Measurements from ENCODE around the gene HAP1.
"Not testable (repeated sequence)": the region's sequence is repeated elsewhere in the genome, so short reads cannot be mapped to it uniquely, and the experiment has no call there.

HAP1 gene, protein sequence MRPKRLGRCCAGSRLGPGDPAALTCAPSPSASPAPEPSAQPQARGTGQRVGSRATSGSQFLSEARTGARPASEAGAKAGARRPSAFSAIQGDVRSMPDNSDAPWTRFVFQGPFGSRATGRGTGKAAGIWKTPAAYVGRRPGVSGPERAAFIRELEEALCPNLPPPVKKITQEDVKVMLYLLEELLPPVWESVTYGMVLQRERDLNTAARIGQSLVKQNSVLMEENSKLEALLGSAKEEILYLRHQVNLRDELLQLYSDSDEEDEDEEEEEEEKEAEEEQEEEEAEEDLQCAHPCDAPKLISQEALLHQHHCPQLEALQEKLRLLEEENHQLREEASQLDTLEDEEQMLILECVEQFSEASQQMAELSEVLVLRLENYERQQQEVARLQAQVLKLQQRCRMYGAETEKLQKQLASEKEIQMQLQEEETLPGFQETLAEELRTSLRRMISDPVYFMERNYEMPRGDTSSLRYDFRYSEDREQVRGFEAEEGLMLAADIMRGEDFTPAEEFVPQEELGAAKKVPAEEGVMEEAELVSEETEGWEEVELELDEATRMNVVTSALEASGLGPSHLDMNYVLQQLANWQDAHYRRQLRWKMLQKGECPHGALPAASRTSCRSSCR

DNA sequence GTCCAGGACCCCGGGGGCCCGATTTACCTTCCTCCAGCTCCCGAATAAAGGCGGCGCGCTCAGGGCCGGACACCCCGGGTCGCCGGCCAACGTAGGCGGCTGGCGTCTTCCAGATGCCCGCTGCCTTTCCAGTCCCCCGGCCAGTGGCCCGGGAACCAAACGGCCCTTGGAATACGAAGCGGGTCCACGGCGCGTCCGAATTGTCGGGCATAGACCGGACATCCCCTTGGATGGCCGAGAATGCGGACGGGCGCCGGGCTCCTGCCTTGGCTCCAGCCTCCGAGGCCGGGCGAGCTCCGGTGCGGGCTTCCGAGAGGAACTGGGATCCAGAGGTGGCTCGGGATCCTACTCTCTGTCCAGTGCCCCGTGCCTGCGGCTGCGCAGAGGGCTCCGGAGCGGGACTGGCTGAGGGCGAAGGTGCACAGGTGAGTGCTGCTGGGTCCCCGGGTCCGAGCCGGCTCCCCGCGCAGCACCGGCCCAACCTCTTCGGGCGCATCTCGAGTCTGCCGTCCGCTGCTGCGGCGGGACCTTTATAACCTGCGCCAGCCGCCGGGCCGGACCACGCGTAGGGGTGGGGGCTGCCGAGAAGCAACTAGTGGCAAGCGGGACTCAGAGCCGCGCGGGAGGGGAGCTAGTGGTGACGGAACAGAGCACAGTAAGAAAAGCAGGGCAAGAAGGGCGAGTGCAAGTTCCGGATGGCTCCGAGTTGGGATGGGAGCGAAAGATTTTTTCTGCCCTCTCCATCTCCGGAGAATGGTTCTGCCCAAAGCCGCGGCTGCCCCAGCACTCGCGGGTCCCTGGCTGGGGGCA is at the start of gene HAP1:
Gene HAP1, minus strand, starts transcription at position 505 of the 810 bp plus-strand sequence. Its CDS starts 9 bp downstream, at position 496.
- ATAC-seq: no peak

DNA sequence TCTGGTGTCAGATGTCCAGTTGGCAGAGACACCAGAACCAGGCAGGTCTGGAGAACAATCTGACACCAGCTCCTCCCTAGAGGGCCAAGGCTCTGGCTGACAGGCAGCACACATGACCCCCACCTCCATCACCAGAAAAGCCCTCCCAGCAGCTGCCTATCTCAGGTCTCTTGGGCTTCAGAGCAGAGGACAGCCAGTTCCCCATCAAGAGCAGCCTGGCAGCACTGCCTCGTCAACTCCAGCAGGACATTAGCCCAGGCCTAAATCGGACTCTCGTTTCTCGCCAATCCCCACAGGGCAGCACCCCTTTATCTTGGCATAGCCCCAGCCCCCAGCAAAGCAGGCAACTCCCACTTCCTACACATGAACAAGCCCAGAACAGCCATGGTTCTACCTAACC is 47.7 kb upstream of the HAP1 start:
- no peak for ATAC-seq

DNA sequence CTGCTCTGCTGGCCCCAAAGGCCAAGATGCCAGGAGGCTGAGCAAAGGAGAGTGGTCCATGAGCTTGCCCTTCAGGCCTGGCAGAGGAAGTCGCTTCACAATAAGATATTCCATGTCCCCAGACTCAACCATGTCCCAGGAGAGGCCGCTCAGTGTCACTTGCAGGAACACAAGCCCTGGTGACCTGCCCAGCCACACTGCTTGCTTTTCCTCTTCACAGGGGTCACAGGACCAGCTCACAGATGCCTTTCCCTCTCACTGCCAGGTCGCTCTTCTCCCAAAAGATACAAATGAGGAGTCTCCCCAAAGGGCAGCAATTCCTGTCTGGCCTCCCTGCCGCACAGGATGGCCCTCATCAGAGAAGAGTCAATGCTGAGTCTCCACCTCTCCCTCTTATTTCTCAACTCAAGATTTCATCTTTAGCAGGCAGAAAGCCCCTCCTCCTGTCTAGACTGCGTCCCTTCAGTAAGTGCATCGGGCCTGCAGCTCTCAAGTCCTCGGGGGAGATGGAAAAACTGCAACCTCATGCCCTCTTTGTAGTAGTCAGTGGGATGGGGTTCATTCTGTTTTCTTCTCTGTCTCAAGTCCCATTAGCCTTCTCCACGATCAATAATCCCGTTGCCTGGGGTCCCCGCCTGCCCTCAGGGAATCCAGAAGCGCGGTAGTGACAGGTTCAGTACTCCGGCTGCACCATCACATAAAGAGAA is 47.1 kb upstream of the HAP1 start:
- no peak for ATAC-seq

DNA sequence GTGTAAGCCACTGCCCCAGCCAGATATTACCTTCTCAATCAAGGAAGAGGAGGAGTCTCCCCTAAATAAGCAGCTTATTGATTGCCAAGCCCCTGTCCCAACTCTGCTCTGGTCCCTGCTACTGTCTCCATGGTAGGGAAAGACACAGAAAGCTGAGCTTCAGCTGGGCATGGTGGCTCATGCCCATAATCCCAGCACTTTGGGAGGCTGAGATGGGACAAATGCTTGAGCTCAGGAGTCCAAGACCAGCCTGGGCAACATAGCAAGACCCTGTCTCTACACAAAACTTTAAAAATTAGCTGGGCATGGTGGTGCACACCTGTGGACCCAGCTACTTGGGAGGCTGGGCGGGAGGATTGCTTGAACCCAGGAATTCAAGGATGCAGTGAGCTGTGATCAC is 45.5 kb upstream of the HAP1 start:
- ATAC-seq: no peak

DNA sequence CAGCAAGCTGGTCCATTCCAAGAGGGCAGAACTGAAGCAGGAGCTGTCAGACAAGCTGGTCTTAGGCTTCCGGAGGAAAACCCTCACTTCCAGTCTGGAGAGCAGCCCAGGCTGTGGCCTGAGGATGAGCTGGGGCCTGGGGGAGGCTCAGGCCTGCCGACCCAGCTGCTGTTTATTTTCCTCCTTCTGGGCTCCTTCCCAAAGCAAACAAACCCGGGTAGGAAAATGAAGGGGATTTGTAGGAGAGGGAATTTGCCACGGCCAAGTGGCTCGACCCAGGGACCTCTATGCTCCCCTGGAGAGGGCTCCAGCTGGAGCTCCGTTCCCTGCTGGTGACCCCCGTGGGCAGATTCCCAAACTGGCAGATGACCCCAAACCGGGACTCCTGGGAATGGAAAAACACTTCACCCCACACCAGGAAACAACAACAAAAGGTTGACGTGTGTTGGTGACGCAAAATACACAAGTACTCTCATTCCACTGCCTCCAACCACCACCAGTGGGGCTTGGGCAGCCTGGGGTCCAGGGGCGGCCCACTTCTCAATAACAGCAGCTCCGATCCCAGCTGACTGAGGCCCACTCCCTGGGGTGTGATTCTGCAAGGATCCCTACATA is 43.2 kb upstream of the HAP1 start:
- ATAC-seq: no peak

DNA sequence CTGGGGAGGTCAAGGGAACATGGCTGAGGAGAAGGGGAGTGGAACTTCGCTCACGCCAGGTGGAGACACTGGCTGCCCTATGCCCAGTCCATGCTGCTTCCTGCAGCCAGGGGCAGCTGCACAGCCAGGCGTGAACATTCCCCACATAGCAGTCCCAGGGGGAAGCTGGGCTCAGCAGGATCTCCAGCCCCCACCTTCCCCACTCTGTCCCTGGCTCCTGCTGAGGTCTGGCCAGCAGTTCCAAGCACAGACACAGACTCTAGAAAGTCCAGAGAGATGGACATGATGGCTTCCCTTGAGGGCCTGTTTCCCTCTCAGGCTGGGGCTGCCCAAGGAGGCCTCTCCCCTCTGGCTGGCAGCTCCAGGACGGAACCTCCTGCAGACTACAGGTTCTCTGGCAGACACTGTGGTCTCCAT is 42.7 kb upstream of the HAP1 start:
- ATAC-seq: no peak

DNA sequence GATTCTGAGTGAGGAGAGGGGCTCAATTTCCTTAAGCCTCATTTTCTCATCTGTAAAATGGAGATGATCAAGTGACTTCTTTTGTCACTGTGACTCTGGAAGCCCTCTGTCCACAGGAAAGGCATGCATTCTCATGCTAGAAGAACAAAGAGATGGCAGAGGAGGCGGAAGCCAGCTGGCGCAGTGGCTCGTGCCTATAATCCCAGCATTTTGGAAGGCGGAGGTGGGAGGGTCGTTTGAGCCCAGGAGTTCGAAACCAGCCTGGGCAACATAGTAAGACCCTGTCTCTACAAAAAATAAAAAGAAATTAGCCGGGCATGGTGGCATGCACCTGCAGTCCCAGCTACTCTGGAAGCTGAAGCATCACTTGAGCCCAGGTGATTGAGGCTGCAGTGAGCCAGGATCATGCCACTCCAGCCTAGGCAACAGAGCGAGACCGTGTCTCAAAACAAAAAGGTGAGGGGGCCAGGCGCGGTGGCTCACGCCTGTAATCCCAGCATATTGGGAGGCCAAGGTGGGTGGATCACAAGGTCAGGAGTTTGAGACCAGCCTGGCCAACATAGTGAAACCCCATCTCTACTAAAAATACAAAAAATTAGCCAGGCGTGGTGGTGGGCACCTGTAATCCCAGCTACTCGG is 41.9 kb upstream of the HAP1 start:
- ATAC-seq: not testable (repeated sequence)

DNA sequence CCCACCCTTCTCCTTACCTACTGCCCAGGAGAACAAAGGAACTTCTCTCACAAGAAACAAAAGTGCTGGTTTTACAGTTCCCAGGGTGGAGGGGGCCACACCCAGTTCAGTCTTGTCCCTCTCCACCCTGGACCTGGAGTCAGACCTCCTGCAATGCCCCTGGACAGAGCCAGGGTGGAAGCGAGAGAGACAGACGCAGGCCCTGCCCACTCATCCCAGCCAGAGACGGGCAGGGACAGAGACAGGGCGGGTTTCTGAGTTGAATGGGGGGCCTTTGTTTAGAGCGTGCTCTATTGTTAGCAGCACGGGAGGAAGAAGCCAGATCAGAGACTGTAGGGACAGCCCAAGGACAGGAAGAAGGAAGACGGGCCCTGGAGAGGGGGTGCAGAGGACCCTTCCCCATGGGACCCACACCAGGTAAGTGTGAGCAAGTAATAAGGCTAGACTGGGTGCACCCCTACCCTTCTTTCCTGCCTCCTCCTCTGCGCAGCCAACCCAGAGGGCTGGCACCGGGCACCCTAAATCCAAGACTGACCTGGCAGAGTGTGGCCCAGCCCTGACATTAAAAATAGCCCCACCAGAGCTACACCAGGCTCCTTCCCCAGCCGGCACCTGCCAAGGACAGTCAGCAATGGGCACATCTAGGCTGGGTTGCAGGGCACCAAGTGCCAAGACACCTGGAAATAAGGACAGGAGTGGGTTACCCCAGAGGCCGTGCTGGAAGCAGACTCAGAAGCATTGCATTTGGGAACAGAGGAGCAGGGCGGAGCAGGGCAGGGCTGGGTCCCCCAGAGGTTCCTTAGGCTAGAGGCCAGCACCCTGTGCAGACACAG is 41.2 kb upstream of the HAP1 start:
- no peak for ATAC-seq

DNA sequence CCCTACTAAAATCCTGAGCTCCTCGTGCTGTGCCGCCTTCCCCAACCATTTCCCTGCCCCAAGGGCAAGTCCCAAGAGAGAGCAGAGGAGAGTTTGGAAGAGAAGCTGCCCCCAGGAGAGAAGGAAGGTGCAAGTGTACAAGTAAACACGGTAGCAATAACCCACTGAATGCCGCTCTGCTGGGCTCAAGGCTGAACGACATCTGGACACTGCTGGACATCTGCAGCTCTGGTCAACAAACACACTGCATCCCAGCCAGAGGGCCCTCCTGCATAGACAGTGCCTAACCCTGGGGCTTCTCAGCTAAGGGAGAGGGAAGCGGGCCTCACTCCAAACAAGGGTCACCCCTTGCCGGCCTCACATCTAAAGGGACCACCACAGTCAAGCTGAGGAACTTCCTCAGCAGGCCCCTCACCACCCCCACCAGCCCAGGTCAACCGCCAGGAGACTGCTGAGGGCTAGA is 39.3 kb upstream of the HAP1 start:
- no peak for ATAC-seq

DNA sequence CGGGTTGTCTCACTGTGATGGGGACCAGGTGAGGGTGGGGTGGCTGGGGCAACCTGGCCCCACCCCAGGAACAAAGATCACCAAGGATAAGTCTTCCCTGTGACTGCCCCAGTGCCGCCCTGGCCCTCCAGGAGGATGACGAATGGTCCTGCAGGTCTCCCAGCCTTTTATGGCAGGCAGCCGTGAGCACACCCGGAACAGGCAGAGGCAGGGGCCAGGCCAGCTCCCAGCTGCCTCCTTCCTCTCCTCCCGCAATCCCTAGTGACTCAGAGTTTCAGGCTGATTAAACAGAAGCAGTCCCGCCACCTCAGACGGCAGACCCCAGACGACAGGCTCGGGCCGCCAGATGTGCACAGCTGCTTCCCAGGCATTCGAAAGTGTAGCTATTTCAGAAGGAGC is 38.7 kb upstream of the HAP1 start:
- ATAC-seq: no peak

DNA sequence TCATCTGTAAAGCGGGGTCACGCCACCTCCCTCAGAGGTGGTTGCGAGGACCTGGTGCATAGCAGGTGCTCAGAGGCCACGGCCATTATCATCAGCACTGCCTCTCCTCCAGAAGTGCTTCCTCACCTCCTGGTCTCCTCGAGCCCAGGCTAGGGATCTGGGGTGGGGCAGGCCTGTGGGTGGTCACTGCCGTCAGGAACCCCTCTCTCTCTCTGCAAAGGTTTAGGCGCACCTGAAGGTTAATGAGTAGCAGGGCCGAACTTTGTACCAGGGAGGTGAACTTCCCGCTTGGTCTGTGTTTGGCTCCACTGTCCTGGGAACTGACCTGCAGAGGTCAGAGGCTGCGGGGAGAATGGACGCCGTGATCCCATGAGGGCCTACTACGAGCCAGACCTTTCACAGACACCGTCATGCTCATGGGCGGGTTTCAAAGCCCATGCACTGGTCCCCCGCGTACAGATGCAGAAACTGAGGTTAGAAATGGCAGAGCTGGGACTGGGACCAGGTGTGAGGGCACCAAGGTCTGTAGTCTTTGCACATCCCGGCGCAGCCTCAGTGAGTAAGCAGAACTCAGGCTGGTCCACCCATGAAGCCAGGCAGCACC is 38.2 kb upstream of the HAP1 start:
- ATAC-seq: no peak

DNA sequence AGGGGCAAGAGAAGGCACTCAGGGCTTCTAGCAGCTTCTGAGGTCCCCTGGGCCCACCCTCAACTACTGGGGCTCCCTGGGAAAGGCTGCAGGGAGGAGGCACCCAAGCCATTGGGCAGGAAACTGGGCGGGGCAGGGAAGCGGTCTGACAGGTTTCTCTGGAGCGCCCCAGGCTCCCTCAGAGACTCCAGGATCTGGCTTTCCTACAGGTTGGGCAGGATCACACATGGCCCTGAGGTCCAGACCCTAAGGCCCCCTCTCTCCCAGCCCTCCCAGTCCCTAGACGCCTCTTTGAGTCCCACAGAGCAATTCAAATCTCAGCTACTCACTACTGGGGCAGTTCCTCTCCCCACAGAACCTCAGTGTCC is 37.8 kb upstream of the HAP1 start:
- no peak for ATAC-seq

DNA sequence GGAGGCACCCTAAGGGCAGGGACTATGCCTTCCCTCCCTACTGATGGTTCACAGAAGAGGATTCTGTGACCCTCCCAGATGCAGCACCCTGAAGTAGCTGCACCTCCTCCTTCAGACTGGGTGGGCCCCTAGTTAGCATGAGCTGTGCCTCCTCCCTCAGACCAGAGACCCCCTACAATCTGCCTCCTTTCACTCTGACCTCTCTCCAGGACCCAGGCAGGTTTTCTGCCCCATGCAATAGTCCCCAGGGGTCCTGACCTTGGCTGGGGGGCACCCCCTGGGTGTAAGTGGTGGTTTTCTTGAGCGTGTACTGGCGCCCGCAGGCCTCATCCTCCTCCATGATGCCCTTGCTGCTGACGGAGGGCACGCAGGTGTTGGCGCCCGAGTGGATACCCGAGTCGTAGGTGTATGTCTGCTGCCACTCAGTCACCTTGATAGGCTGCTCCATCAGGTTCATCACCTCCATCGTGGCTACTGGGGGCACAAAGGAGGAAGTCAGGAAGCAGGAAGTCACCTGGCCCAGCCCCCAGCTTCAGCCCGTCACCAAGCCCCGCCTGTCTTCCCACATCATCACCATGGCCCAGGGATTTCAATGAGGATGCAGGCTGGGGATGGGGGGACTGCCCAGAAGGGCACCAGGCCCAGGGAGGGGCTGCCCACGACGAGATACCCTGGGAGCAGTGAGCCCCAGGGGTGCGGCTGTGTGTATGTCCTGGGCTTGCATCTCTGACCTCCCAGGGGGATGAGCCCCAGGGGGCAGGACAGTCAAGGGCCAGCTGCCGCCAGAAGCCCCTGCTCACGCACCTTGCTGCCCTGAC is 37.2 kb upstream of the HAP1 start:
- ATAC-seq: no peak

DNA sequence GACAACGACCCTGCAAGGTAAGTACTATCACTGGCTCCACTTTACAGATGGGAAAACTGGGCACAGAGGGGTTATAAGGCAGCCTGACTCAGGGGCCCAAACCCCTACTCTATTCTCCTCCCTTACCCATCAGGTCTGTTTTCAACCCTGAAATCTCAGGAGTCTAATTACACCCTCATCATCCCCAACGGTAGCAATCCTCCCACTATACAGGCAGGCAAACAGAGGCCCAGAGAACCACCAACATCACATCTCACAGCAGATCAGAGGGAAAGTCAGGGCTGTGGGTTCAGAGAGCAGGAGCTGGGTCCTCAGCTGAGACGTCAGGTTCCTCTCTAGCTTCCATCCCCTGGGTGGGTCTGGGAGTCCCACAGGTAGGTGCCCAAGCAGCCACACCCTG is 35.5 kb upstream of the HAP1 start:
- ATAC-seq: no peak

DNA sequence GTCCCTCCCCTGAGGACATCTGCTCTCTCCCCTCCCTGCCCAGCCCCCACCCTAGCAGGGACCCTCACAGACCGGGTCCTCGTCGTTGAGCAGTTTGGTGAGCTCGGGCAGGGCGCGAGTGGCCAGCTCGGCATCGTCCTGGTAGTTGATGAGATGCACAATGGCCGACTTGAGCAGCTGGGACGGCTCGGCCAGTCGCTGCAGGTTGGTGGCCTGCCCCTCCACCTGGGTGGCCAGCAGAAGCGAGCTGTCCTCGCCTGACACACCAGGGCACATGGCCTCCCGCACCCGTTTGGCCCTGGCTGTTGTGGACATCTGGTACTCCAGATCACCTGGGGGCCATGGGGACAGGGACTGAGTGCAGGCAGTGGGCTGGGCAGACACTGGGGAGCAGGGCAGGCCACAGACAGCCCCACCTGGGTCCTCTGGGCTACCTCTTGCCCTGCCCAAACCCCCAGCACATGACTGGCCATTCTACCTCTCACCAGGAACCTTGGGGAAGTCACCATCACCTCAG is 35.0 kb upstream of the HAP1 start:
- ATAC-seq: no peak

DNA sequence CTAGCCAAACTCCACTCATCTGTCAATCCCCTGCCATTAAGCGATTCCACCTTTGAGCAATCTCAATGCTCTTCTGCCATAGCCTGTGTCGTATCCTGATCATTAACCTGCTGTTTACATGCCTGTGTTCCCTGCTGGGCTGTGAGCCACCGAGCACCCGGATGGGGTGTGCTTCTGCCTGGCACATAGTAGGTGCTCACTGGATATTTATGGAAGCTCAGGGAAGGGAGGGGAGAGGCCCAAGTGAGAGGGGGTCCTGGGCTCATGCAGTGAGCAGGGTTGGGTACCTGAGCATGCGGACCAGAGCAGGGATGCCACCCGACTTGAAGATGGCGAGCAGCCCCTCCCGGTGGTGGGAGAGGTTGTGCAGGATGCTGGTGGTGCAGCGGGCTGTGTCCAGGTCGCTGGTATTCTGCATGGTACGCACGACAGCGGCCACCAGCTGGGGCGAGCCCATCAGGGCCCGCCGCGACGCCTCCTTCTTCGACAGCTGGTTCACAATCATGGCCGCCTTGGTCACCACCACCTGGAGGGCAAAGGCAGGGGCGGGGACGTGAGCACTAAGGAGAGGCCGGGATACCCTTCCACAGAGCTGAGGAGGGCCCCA is 34.3 kb upstream of the HAP1 start:
- ATAC-seq: no peak

DNA sequence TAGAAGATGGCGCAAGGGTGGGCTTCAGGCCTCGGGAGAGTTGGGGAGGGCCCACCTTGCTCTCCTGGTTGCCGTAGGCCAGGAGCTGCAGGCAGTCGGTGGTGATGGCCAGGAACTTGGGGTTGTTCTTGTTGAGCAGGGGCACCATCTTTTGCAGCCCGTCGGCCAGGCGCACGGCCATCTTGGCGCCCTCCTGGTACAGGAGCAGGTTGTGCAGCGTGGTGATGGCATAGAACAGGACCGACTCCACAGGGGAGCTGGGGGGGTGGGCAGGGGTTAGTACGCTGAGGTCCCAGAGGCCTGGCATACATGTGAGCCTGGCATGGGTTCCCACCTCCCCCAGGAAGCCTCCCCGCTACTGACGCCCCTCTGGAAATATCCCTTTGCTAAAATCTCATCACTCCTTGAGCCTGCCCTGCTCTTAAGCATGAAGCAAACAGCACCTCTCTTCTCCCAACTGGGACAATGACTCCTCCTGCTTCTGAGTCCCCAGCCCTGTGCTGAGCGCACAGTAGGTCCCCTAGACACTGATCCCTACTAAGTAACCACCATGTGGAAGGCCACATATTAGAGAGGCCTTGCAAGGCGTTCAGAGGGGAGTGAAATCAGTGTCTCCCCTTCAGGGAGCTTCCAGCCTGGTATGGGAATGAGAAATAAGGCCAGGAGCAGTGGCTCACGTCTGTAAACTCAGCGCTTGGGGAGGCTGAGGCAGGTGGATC is 33.0 kb upstream of the HAP1 start:
- ATAC-seq: no peak

DNA sequence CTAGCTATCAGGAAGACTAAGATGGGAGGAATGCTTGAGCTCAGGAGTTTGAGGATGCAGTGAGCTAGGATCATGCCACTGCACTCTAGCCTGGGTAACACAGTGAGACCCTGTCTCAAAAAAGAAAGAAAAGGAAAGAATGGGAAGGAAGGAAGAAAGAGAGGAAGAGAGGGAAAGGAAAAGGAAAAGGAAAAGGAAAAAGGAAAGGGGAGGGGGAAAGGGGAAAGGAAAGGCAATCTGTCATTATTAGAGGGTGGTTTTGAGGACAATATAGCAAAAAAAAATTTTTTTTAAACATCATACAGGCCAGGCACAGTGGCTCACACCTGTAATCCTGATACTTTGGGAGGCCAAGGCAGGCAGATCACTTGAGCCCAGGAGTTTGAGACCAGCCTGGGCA is 31.7 kb upstream of the HAP1 start:
- no peak for ATAC-seq

Measured in activated CD4-positive, CD25-positive, alpha-beta regulatory T cell treated with anti-CD3 and anti-CD28 coated beads, Interleukin-2, amount 50 U/mL, for 24 hours (primary cell).